Neural progenitor cell (in vitro differentiated cells): ENCODE measurements around the gene PAX5. TPM values are rescaled to one million over a fixed set of nuclear protein-coding genes. Genes with fewer than 3 reads are reported as not detected.

Source experiments
- DNase-seq: peaks from one replicate; pipeline ENCODE4 v3.0.0-alpha.2; 2016; ENCODE audit warnings: low spot score
- H2AFZ ChIP-seq: fragments of 200-600 bp; sonication (generic); replicated peaks from 2 replicates; pipeline ENCODE4 v1.6.1; 2016; ENCODE audit warnings: antibody characterized with exemption
- H3F3A ChIP-seq: fragments of 200-600 bp; sonication (generic); 2 replicates; pipeline ENCODE4 v1.6.1; 2016; ENCODE audit warnings: antibody characterized with exemption, low read depth
- H3K27ac ChIP-seq: fragments of 200-600 bp; sonication (generic); 2 replicates; pipeline ENCODE4 v1.5.1; 2016; ENCODE audit warnings: mild to moderate bottlenecking
- H3K27me3 ChIP-seq: fragments of 200-600 bp; sonication (generic); 2 replicates; pipeline ENCODE4 v1.6.1; 2016; ENCODE audit warnings: mild to moderate bottlenecking, moderate library complexity
- H3K36me3 ChIP-seq: fragments of 200-600 bp; sonication (generic); 2 replicates; pipeline ENCODE4 v1.5.1; 2016
- H3K4me1 ChIP-seq: fragments of 200-600 bp; sonication (generic); 2 replicates; pipeline ENCODE4 v1.6.1; 2016; ENCODE audit warnings: mixed run types
- H3K4me2 ChIP-seq: fragments of 200-600 bp; sonication (generic); 2 replicates; pipeline ENCODE4 v1.6.1; 2016
- H3K4me3 ChIP-seq: fragments of 200-600 bp; sonication (generic); 2 replicates; pipeline ENCODE4 v1.5.1; 2016
- H3K79me2 ChIP-seq: fragments of 200-600 bp; sonication (generic); 2 replicates; pipeline ENCODE4 v1.6.1; 2016; ENCODE audit warnings: low read depth
- H3K9ac ChIP-seq: fragments of 200-600 bp; sonication (generic); 2 replicates; pipeline ENCODE4 v1.6.1; 2016
- H3K9me3 ChIP-seq: fragments of 200-600 bp; sonication (generic); 2 replicates; pipeline ENCODE4 v1.5.1; 2016; ENCODE audit warnings: low read depth
- H4K20me1 ChIP-seq: fragments of 200-600 bp; sonication (generic); 2 replicates; pipeline ENCODE4 v1.6.1; 2016; ENCODE audit warnings: low read depth
- H3K27ac Mint-ChIP-seq: 3 replicates; pipeline ENCODE4 v1.8.0; 2021; ENCODE audit warnings: mixed read lengths
- H3K27me3 Mint-ChIP-seq: 2 replicates; pipeline ENCODE4 v1.8.0; 2022; ENCODE audit warnings: low read depth, mild to moderate bottlenecking, inconsistent platforms, moderate library complexity, mixed read lengths; ENCODE audit not compliant: insufficient read depth
- H3K36me3 Mint-ChIP-seq: 3 replicates; pipeline ENCODE4 v1.8.0; 2021; ENCODE audit warnings: mixed read lengths
- H3K4me1 Mint-ChIP-seq: 3 replicates; pipeline ENCODE4 v1.8.0; 2021; ENCODE audit warnings: mixed read lengths
- H3K4me3 Mint-ChIP-seq: 3 replicates; pipeline ENCODE4 v1.8.0; 2021; ENCODE audit warnings: mild to moderate bottlenecking, moderate library complexity, mixed read lengths
- H3K9me3 Mint-ChIP-seq: 3 replicates; pipeline ENCODE4 v1.8.0; 2020; ENCODE audit warnings: mixed read lengths
- EZH2 ChIP-seq: fragments of 200-600 bp; sonication (generic); IDR thresholded peaks from 2 replicates; pipeline ENCODE4 v1.6.1; 2017; ENCODE audit warnings: antibody characterized with exemption, mild to moderate bottlenecking, moderate library complexity
- EZH2phosphoT487 ChIP-seq: fragments of 200-600 bp; sonication (generic); IDR thresholded peaks from 2 replicates; pipeline ENCODE4 v1.6.1; 2017; ENCODE audit warnings: antibody characterized with exemption
- total RNA-seq: library from RNA; depleted of rRNA; stranded (reverse); fragments of >200 nt; gene quantifications from 2 replicates; pipeline ENCODE4 v1.2.3, GENCODE V29; 2015; ENCODE audit warnings: low replicate concordance
- TF ChIP-seq, protein P1 (sequence below): fragments of 200-600 bp; sonication (generic); IDR thresholded peaks from 2 replicates; pipeline ENCODE4 v1.5.1; 2017; ENCODE audit warnings: antibody characterized with exemption, mild to moderate bottlenecking

PAX5 gene
- total RNA-seq, 1 donor from 2014 or later: not detected

DNA sequence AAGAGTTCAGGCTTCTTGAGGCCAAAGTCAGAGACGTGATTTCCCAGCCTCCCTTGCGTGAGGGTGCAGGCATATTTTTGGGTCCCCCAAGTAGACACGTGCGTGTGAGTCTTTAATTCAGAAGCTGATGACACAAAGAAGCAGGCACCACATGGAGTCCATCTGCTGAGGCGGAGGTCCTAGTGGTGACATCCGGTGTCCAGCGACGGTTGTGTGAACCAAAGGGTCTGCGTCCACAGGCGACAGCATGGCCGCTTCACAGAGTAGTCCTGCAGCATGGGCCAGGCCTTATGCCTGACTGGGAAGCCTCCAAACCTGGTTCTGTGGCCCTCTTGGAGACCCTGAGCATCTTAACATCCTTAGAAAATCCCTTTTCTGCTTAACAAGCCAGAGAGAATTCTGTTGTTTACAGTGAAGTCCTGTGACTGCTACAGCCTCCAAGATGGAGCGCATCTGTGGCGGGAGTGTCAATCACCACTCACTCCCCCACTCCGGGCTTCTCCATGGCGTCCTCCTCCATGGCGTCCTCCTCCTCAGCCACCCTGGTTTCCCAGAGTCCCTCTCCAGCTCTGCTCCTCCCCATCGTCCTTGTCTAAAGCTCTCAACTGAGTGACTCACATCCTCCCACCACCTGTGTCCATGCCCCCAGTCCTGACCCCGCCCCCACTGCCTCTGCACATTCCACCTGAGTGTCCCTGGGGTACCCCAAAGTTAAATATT, 133.8 kb downstream of the PAX5 start:
- H3K27ac Mint-ChIP-seq: no peak overlapping the region
- peaks cover 10% of the 10 kb centered on the region for H3K4me1 Mint-ChIP-seq
- no peak overlapping the region for H3K4me3 ChIP-seq
- no peaks in the 10 kb centered on the region for H3K36me3 ChIP-seq
- no peaks in the 10 kb centered on the region for H3K9me3 ChIP-seq
- H3K27me3 Mint-ChIP-seq: peaks cover 15% of the 10 kb centered on the region
- H3K4me2 ChIP-seq: no peak overlapping the region
- H3K79me2 ChIP-seq: no peaks in the 10 kb centered on the region
- no peak overlapping the region for H3K27ac ChIP-seq
- H3K4me1 ChIP-seq: no peaks in the 10 kb centered on the region
- TF ChIP-seq, protein P1, sequence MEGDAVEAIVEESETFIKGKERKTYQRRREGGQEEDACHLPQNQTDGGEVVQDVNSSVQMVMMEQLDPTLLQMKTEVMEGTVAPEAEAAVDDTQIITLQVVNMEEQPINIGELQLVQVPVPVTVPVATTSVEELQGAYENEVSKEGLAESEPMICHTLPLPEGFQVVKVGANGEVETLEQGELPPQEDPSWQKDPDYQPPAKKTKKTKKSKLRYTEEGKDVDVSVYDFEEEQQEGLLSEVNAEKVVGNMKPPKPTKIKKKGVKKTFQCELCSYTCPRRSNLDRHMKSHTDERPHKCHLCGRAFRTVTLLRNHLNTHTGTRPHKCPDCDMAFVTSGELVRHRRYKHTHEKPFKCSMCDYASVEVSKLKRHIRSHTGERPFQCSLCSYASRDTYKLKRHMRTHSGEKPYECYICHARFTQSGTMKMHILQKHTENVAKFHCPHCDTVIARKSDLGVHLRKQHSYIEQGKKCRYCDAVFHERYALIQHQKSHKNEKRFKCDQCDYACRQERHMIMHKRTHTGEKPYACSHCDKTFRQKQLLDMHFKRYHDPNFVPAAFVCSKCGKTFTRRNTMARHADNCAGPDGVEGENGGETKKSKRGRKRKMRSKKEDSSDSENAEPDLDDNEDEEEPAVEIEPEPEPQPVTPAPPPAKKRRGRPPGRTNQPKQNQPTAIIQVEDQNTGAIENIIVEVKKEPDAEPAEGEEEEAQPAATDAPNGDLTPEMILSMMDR: no peak
- no peak for TF ChIP-seq EZH2
- no peak overlapping the region for H2AFZ ChIP-seq
- no peaks in the 10 kb centered on the region for H3F3A ChIP-seq
- no peaks in the 10 kb centered on the region for H4K20me1 ChIP-seq
- H3K4me3 Mint-ChIP-seq: no peak overlapping the region
- H3K9me3 Mint-ChIP-seq: no peaks in the 10 kb centered on the region
- no peak overlapping the region for H3K9ac ChIP-seq
- peaks cover 4% of the 10 kb centered on the region for H3K36me3 Mint-ChIP-seq
- DNase-seq: no peak
- H3K27me3 ChIP-seq: no peaks in the 10 kb centered on the region

DNA sequence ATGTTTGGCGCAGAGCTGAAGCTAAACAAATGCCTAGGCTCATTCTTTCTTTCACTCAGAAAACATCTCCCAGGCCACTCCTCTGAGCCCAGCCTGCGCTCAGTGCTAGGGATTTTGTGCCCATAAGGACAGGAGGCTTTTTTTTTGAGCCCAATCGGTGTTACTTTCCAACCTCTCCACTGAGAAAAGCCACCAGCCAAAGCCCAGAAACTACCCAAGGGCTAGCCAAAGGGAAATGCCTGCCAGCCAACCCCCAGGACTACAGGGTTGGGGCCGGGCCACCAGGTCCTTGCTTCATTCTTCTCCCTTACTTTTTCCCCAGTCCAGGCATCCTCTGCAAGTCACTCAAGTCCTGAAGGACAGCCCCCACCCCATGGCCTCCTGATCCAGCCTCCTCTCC, 134.7 kb downstream of the PAX5 start:
- Histone ChIP-seq H3K79me2 (no peaks in the 10 kb centered on the region), H3K36me3 (no peaks in the 10 kb centered on the region), H3K27me3 (no peaks in the 10 kb centered on the region), H2AFZ (no peak overlapping the region), H3K9me3 (no peaks in the 10 kb centered on the region), H3K9ac (no peak overlapping the region), H3F3A (no peaks in the 10 kb centered on the region), H3K27ac (no peak overlapping the region), H3K4me2 (no peak overlapping the region), H3K4me1 (no peaks in the 10 kb centered on the region), H3K4me3 (no peak overlapping the region), H4K20me1 (no peaks in the 10 kb centered on the region)
- Mint-ChIP-seq H3K9me3 (no peaks in the 10 kb centered on the region), H3K27ac (no peak overlapping the region), H3K27me3 (peaks cover 15% of the 10 kb centered on the region), H3K4me1 (peaks cover 10% of the 10 kb centered on the region), H3K4me3 (no peak overlapping the region), H3K36me3 (peaks cover 4% of the 10 kb centered on the region)
- TF ChIP-seq EZH2 (no peak), EZH2phosphoT487 (no peak)
- TF ChIP-seq, protein P1: no peak
- no peak for DNase-seq

DNA sequence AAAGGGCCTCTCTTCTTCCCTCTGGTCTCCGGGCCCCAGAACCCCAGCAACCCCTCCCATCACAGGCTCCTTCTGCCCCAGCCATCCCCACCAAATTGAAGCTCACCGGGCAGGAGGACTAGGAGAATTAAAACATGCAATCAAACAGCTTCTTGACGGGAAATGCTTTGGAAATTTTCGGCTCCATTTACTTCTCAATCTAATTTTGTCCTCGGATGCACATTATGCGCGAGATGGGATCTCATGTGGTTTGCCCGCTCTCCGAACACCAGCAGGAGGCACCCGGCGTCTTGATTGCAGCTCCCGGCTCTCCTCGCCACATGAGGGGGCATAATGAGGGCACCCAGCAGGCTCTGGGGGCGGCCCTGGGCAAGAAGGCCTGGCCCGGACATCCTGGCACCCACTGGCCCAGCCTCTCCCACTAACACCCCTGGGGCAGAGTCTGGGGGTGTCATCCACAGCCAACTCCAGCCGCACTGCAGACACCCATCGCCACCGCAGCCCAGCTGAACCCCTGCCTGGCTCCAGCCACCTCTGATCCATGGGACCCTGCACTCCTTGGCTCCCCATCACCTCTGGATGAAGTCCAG, 135.5 kb downstream of the PAX5 start:
- Histone ChIP-seq H3K79me2 (no peaks in the 10 kb centered on the region), H3F3A (no peaks in the 10 kb centered on the region), H2AFZ (no peak overlapping the region), H3K27me3 (no peaks in the 10 kb centered on the region), H3K9ac (no peak overlapping the region), H3K36me3 (no peaks in the 10 kb centered on the region), H3K9me3 (no peaks in the 10 kb centered on the region), H4K20me1 (no peaks in the 10 kb centered on the region), H3K27ac (no peak overlapping the region), H3K4me3 (no peak overlapping the region), H3K4me2 (no peak overlapping the region), H3K4me1 (no peaks in the 10 kb centered on the region)
- Mint-ChIP-seq H3K9me3 (no peaks in the 10 kb centered on the region), H3K4me1 (peaks cover 10% of the 10 kb centered on the region), H3K27me3 (peaks cover 13% of the 10 kb centered on the region), H3K27ac (no peak overlapping the region), H3K36me3 (peaks cover 4% of the 10 kb centered on the region), H3K4me3 (no peak overlapping the region)
- TF ChIP-seq, protein P1: no peak
- TF ChIP-seq EZH2: no peak
- no peak for TF ChIP-seq EZH2phosphoT487
- no peak for DNase-seq
